ENCODE measurements around the gene TBCB.

Gene TBCB

GRCh38 chr19:36140304-36141038 lies 25.2 kb downstream of the TBCB start:
- no peak overlapping the region for H3K14ac ChIP-seq (ENCODE audit: low read length)
- H3K4ac ChIP-seq (ENCODE audit: low read length) = no peak overlapping the region
- H2BK15ac ChIP-seq (ENCODE audit: low read length) = peak overlapping the region; percentile 88
- H3K36me3 ChIP-seq (replicated peaks in 1 of 2; ENCODE audit: control insufficient read depth in 2 of 2, insufficient read depth in 2 of 2, low read length in 2 of 2) = peaks cover 18 to 36% of the 10 kb centered on the region in 2 donors
- H3K27ac ChIP-seq (replicated peaks; ENCODE audit: low read length) = peak overlapping the region; percentile 77
- H2BK12ac ChIP-seq (ENCODE audit: low read length) = no peak overlapping the region
- H2BK5ac ChIP-seq (ENCODE audit: low read length) = peak overlapping the region; percentile 93
- peak overlapping the region; percentile 98 for H3K18ac ChIP-seq (ENCODE audit: low read length)
- peak overlapping the region; percentile 33 for H2AK5ac ChIP-seq (ENCODE audit: low read depth, low read length)
- no peak overlapping the region for H4K8ac ChIP-seq (ENCODE audit: low read depth, low read length)
- H2AFZ ChIP-seq (ENCODE audit: low read length) = peak overlapping the region; percentile 84
- H2BK120ac ChIP-seq (ENCODE audit: low read depth, low read length) = peak overlapping the region; percentile 28
- peak overlapping the region; percentile 92 for H3K9ac ChIP-seq (ENCODE audit: low read depth, low read length, poor library complexity)
- H3K4me3 ChIP-seq (ENCODE audit: low read length in 2 of 2) = peak overlapping the region; percentile 81 to 93
- DNase-seq (ENCODE audit: low spot score) = peak; percentile 36
- H3K27me3 ChIP-seq (ENCODE audit: control insufficient read depth in 3 of 3, insufficient read depth in 3 of 3, low read depth in 1 of 3, low read length in 3 of 3) = no peaks in the 10 kb centered on the region
- peaks cover 2 to 10% of the 10 kb centered on the region in 2 donors for H3K4me1 ChIP-seq (ENCODE audit: control insufficient read depth in 2 of 2, insufficient read depth in 1 of 2, low read depth in 1 of 2, low read length in 2 of 2)
- H3K23ac ChIP-seq (ENCODE audit: low read depth, low read length, poor library complexity) = peak overlapping the region; percentile 86
- no CpG with 5 or more reads among the region's 31 CpGs for WGBS, 2 donors (ENCODE audit: extremely low coverage in 2 of 2, insufficient read length in 2 of 2, insufficient replicate concordance in 1 of 2)
- no peaks in the 10 kb centered on the region for H3K9me3 ChIP-seq (replicated peaks in 1 of 2; ENCODE audit: control insufficient read depth in 2 of 2, insufficient read depth in 1 of 2, low read depth in 1 of 2, low read length in 2 of 2)
- H3K79me1 ChIP-seq (ENCODE audit: low read depth, low read length) = peaks cover 12% of the 10 kb centered on the region
- no peak overlapping the region for H4K91ac ChIP-seq (ENCODE audit: low read depth, low read length, poor library complexity)
- H3K4me2 ChIP-seq (ENCODE audit: insufficient read depth, low read length, poor library complexity, severe bottlenecking) = peak overlapping the region; percentile 61

- H3K23ac ChIP-seq (ENCODE audit: low read depth, low read length, poor library complexity) = peak overlapping the region; percentile 6
- H4K8ac ChIP-seq (ENCODE audit: low read depth, low read length) = no peak overlapping the region
- H2BK15ac ChIP-seq (ENCODE audit: low read length) = no peak overlapping the region
- H3K9ac ChIP-seq (ENCODE audit: low read depth, low read length, poor library complexity) = peak overlapping the region; percentile 92
- no peak overlapping the region for H3K4ac ChIP-seq (ENCODE audit: low read length)
- no peak overlapping the region for H3K18ac ChIP-seq (ENCODE audit: low read length)
- H2BK5ac ChIP-seq (ENCODE audit: low read length) = peak overlapping the region; percentile 93
- H3K14ac ChIP-seq (ENCODE audit: low read length) = no peak overlapping the region
- H3K4me1 ChIP-seq (ENCODE audit: control insufficient read depth in 2 of 2, insufficient read depth in 1 of 2, low read depth in 1 of 2, low read length in 2 of 2) = peaks cover 2 to 10% of the 10 kb centered on the region in 2 donors
- peaks cover 0 to under 1% of the 10 kb centered on the region in 2 donors for H3K9me3 ChIP-seq (replicated peaks in 1 of 2; ENCODE audit: control insufficient read depth in 2 of 2, insufficient read depth in 1 of 2, low read depth in 1 of 2, low read length in 2 of 2)
- H3K27ac ChIP-seq (replicated peaks; ENCODE audit: low read length) = peak overlapping the region; percentile 77
- H3K36me3 ChIP-seq (replicated peaks in 1 of 2; ENCODE audit: control insufficient read depth in 2 of 2, insufficient read depth in 2 of 2, low read length in 2 of 2) = peaks cover 26 to 44% of the 10 kb centered on the region in 2 donors
- H2BK120ac ChIP-seq (ENCODE audit: low read depth, low read length) = no peak overlapping the region
- H2BK12ac ChIP-seq (ENCODE audit: low read length) = no peak overlapping the region
- no CpG with 5 or more reads among the region's 42 CpGs for WGBS, 2 donors (ENCODE audit: extremely low coverage in 2 of 2, insufficient read length in 2 of 2, insufficient replicate concordance in 1 of 2)
- peak overlapping the region; percentile 16 for H2AK5ac ChIP-seq (ENCODE audit: low read depth, low read length)
- peak; percentile 79 for DNase-seq (ENCODE audit: low spot score)
- no peak overlapping the region for H4K91ac ChIP-seq (ENCODE audit: low read depth, low read length, poor library complexity)
- peak overlapping the region; percentile 47 for H3K4me2 ChIP-seq (ENCODE audit: insufficient read depth, low read length, poor library complexity, severe bottlenecking)
- H3K79me1 ChIP-seq (ENCODE audit: low read depth, low read length) = peaks cover 12% of the 10 kb centered on the region
- H2AFZ ChIP-seq (ENCODE audit: low read length) = peak overlapping the region; percentile 84
- H3K27me3 ChIP-seq (ENCODE audit: control insufficient read depth in 3 of 3, insufficient read depth in 3 of 3, low read depth in 1 of 3, low read length in 3 of 3) = no peaks in the 10 kb centered on the region
- peak overlapping the region; percentile 81 to 93 for H3K4me3 ChIP-seq (ENCODE audit: low read length in 2 of 2)
These were observed 26.0 kb downstream of the TBCB start for GRCh38 chr19:36141039-36141927.

GRCh38 chr19:36142046-36142445 lies 26.8 kb downstream of the TBCB start:
- H2AK5ac ChIP-seq (ENCODE audit: low read depth, low read length) = peak overlapping the region; percentile 16
- H3K36me3 ChIP-seq (replicated peaks in 1 of 2; ENCODE audit: control insufficient read depth in 2 of 2, insufficient read depth in 2 of 2, low read length in 2 of 2) = peaks cover 34 to 52% of the 10 kb centered on the region in 2 donors

GRCh38 chr19:36142496-36142895 lies 27.2 kb downstream of the TBCB start:
- Histone ChIP-seq H3K23ac (ENCODE audit: low read depth, low read length, poor library complexity) (no peak overlapping the region), H3K27me3 (ENCODE audit: control insufficient read depth in 3 of 3, insufficient read depth in 3 of 3, low read depth in 1 of 3, low read length in 3 of 3) (no peaks in the 10 kb centered on the region), H4K91ac (ENCODE audit: low read depth, low read length, poor library complexity) (no peak overlapping the region), H3K79me1 (ENCODE audit: low read depth, low read length) (peaks cover 12% of the 10 kb centered on the region), H3K9me3 (replicated peaks in 1 of 2; ENCODE audit: control insufficient read depth in 2 of 2, insufficient read depth in 1 of 2, low read depth in 1 of 2, low read length in 2 of 2) (peaks cover 0 to 3% of the 10 kb centered on the region in 2 donors), H4K8ac (ENCODE audit: low read depth, low read length) (no peak overlapping the region), H3K4ac (ENCODE audit: low read length) (no peak overlapping the region), H2BK15ac (ENCODE audit: low read length) (no peak overlapping the region), H2BK5ac (ENCODE audit: low read length) (peak overlapping the region; percentile 72), H3K36me3 (replicated peaks in 1 of 2; ENCODE audit: control insufficient read depth in 2 of 2, insufficient read depth in 2 of 2, low read length in 2 of 2) (peaks cover 36 to 55% of the 10 kb centered on the region in 2 donors), H2BK120ac (ENCODE audit: low read depth, low read length) (no peak overlapping the region), H3K4me3 (ENCODE audit: low read length in 2 of 2) (peak overlapping the region in 1 of 2 donors; percentile 6), H3K14ac (ENCODE audit: low read length) (no peak overlapping the region), H3K27ac (replicated peaks; ENCODE audit: low read length) (no peak overlapping the region), H3K9ac (ENCODE audit: low read depth, low read length, poor library complexity) (peak overlapping the region; percentile 0), H2BK12ac (ENCODE audit: low read length) (no peak overlapping the region), H3K4me1 (ENCODE audit: control insufficient read depth in 2 of 2, insufficient read depth in 1 of 2, low read depth in 1 of 2, low read length in 2 of 2) (peaks cover 2 to 7% of the 10 kb centered on the region in 2 donors), H2AFZ (ENCODE audit: low read length) (no peak overlapping the region), H3K4me2 (ENCODE audit: insufficient read depth, low read length, poor library complexity, severe bottlenecking) (no peak overlapping the region), H3K18ac (ENCODE audit: low read length) (no peak overlapping the region), H2AK5ac (ENCODE audit: low read depth, low read length) (no peak overlapping the region)
- DNase-seq (ENCODE audit: low spot score) = no peak
- WGBS, 2 donors (ENCODE audit: extremely low coverage in 2 of 2, insufficient read length in 2 of 2, insufficient replicate concordance in 1 of 2) = no CpG with 5 or more reads among the region's 9 CpGs

More at GRCh38 chr19:36142046-36142445, 26.8 kb downstream of the TBCB start:
- Histone ChIP-seq H3K4me3 (ENCODE audit: low read length in 2 of 2) (no peak overlapping the region), H3K4ac (ENCODE audit: low read length) (no peak overlapping the region), H3K18ac (ENCODE audit: low read length) (no peak overlapping the region), H3K14ac (ENCODE audit: low read length) (no peak overlapping the region), H3K23ac (ENCODE audit: low read depth, low read length, poor library complexity) (no peak overlapping the region), H3K4me1 (ENCODE audit: control insufficient read depth in 2 of 2, insufficient read depth in 1 of 2, low read depth in 1 of 2, low read length in 2 of 2) (peaks cover 2 to 8% of the 10 kb centered on the region in 2 donors), H3K9ac (ENCODE audit: low read depth, low read length, poor library complexity) (no peak overlapping the region), H3K4me2 (ENCODE audit: insufficient read depth, low read length, poor library complexity, severe bottlenecking) (no peak overlapping the region), H2BK15ac (ENCODE audit: low read length) (no peak overlapping the region), H2BK120ac (ENCODE audit: low read depth, low read length) (no peak overlapping the region), H3K79me1 (ENCODE audit: low read depth, low read length) (peaks cover 12% of the 10 kb centered on the region), H3K27ac (replicated peaks; ENCODE audit: low read length) (no peak overlapping the region), H4K91ac (ENCODE audit: low read depth, low read length, poor library complexity) (no peak overlapping the region), H4K8ac (ENCODE audit: low read depth, low read length) (no peak overlapping the region), H2AFZ (ENCODE audit: low read length) (no peak overlapping the region), H2BK5ac (ENCODE audit: low read length) (peak overlapping the region; percentile 92), H3K27me3 (ENCODE audit: control insufficient read depth in 3 of 3, insufficient read depth in 3 of 3, low read depth in 1 of 3, low read length in 3 of 3) (no peaks in the 10 kb centered on the region), H2BK12ac (ENCODE audit: low read length) (peak overlapping the region; percentile 94), H3K9me3 (replicated peaks in 1 of 2; ENCODE audit: control insufficient read depth in 2 of 2, insufficient read depth in 1 of 2, low read depth in 1 of 2, low read length in 2 of 2) (peaks cover 0 to 3% of the 10 kb centered on the region in 2 donors)
- WGBS, 2 donors (ENCODE audit: extremely low coverage in 2 of 2, insufficient read length in 2 of 2, insufficient replicate concordance in 1 of 2) = no CpG with 5 or more reads among the region's 14 CpGs
- DNase-seq (ENCODE audit: low spot score) = no peak

Data from neuronal stem cell (in vitro differentiated cells).